Parathyroid adenoma (tissue), 2 donors: Measurements from ENCODE around the gene ST6GALNAC5.

Source experiments
- H2AFZ ChIP-seq: fragments of 300-600 bp; sonication (generic); one replicate; pipeline ENCODE4 v1.7.0; 2017; ENCODE audit warnings: antibody characterized with exemption, mild to moderate bottlenecking
- H3K27ac ChIP-seq: fragments of 300-600 bp; sonication (generic); one replicate; pipeline ENCODE4 v1.7.0; 2017
- H3K27me3 ChIP-seq: fragments of 300-600 bp; sonication (generic); one replicate; pipeline ENCODE4 v1.7.0; 2017; ENCODE audit warnings: low read length; ENCODE audit not compliant: control insufficient read depth, insufficient read depth
- H3K36me3 ChIP-seq: fragments of 300-600 bp; sonication (generic); one replicate; pipeline ENCODE4 v1.7.0; 2017; ENCODE audit warnings: low read length; ENCODE audit not compliant: control insufficient read depth, insufficient read depth
- H3K4me1 ChIP-seq: fragments of 300-600 bp; sonication (generic); one replicate; pipeline ENCODE4 v1.7.0; 2017; ENCODE audit warnings: control low read depth
- H3K4me2 ChIP-seq: fragments of 300-600 bp; sonication (generic); one replicate; pipeline ENCODE4 v1.7.0; 2017; ENCODE audit warnings: low read length
- H3K4me3 ChIP-seq: fragments of 300-600 bp; sonication (generic); one replicate; pipeline ENCODE4 v1.7.0; 2017; ENCODE audit warnings: low read depth, low read length
- H3K79me2 ChIP-seq: fragments of 300-600 bp; sonication (generic); one replicate; pipeline ENCODE4 v1.7.0; 2017; ENCODE audit warnings: control low read depth
- H3K9ac ChIP-seq: fragments of 300-600 bp; sonication (generic); one replicate; pipeline ENCODE4 v1.7.0; 2017; ENCODE audit warnings: mild to moderate bottlenecking
- H3K9me3 ChIP-seq: fragments of 300-600 bp; sonication (generic); one replicate; pipeline ENCODE4 v1.7.0; 2017; ENCODE audit warnings: low read length; ENCODE audit not compliant: control insufficient read depth
- TF ChIP-seq, protein P1 (sequence below): fragments of 300-600 bp; sonication (generic); IDR thresholded peaks from one replicate; pipeline ENCODE4 v1.7.0; 2017; ENCODE audit warnings: antibody characterized with exemption, mild to moderate bottlenecking
- donor health status: primary hyperparathyroidism.

Gene ST6GALNAC5

GRCh38 chr1:77031106-77031662 lies 163.9 kb downstream of the ST6GALNAC5 start:
- Histone ChIP-seq H3K79me2 (no peaks in the 10 kb centered on the region), H2AFZ (no peak overlapping the region), H3K9ac (no peak overlapping the region), H3K27ac (no peak overlapping the region), H3K4me2 (no peak overlapping the region), H3K9me3 (no peaks in the 10 kb centered on the region), H3K4me3 (no peak overlapping the region), H3K36me3 (no peaks in the 10 kb centered on the region), H3K4me1 (no peaks in the 10 kb centered on the region), H3K27me3 (no peaks in the 10 kb centered on the region)
- TF ChIP-seq, protein P1, sequence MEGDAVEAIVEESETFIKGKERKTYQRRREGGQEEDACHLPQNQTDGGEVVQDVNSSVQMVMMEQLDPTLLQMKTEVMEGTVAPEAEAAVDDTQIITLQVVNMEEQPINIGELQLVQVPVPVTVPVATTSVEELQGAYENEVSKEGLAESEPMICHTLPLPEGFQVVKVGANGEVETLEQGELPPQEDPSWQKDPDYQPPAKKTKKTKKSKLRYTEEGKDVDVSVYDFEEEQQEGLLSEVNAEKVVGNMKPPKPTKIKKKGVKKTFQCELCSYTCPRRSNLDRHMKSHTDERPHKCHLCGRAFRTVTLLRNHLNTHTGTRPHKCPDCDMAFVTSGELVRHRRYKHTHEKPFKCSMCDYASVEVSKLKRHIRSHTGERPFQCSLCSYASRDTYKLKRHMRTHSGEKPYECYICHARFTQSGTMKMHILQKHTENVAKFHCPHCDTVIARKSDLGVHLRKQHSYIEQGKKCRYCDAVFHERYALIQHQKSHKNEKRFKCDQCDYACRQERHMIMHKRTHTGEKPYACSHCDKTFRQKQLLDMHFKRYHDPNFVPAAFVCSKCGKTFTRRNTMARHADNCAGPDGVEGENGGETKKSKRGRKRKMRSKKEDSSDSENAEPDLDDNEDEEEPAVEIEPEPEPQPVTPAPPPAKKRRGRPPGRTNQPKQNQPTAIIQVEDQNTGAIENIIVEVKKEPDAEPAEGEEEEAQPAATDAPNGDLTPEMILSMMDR, result no peak

DNA sequence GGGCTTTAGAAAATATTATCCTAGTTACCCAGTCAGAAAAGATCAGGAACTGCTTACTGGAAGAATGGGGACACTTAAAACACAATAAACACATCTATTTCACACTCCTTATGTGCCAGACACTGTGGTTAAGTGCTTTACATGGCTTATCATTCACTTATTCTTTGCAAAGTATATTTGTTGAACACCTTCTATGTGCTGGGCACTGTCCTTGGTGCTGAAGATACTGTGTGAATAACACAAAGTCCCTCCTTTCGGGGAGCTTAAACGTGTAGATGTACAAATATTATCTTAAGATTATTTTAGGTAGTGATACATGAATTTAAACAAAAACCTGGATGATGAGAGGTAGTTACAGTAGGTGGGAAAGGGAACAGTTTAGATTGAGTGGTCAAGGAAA lies 169.3 kb downstream of the ST6GALNAC5 start:
- no peak overlapping the region for H3K4me3 ChIP-seq
- no peak overlapping the region for H3K4me2 ChIP-seq
- no peaks in the 10 kb centered on the region for H3K9me3 ChIP-seq
- H3K9ac ChIP-seq, result no peak overlapping the region
- H3K27me3 ChIP-seq, result no peaks in the 10 kb centered on the region
- H3K4me1 ChIP-seq, result no peaks in the 10 kb centered on the region
- no peak overlapping the region for H2AFZ ChIP-seq
- H3K27ac ChIP-seq, result no peak overlapping the region
- H3K36me3 ChIP-seq, result no peaks in the 10 kb centered on the region
- TF ChIP-seq, protein P1, result no peak
- H3K79me2 ChIP-seq, result no peaks in the 10 kb centered on the region

DNA sequence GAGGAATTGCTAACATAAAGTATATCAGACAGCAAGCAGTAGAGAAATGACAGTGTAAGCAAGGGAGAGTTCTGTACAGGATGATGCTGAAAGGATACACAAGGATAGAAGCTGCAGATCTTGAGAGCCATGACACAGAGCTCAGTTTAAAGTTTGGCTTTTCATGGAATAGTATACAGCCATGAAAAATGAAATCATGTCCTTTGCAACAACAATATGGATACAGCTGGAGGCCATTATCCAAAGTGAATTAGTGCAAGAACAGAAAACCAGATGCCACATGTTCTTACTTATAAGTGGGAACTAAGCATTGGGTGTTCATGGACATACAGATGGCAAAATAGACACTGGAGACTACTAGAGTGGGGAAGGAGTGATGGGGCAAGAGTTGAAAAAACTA lies 169.8 kb downstream of the ST6GALNAC5 start:
- Histone ChIP-seq H2AFZ (no peak overlapping the region), H3K4me1 (no peaks in the 10 kb centered on the region), H3K79me2 (no peaks in the 10 kb centered on the region), H3K27me3 (no peaks in the 10 kb centered on the region), H3K9ac (no peak overlapping the region), H3K4me2 (no peak overlapping the region), H3K4me3 (no peak overlapping the region), H3K36me3 (no peaks in the 10 kb centered on the region), H3K27ac (no peak overlapping the region), H3K9me3 (no peaks in the 10 kb centered on the region)
- TF ChIP-seq, protein P1, result no peak

DNA sequence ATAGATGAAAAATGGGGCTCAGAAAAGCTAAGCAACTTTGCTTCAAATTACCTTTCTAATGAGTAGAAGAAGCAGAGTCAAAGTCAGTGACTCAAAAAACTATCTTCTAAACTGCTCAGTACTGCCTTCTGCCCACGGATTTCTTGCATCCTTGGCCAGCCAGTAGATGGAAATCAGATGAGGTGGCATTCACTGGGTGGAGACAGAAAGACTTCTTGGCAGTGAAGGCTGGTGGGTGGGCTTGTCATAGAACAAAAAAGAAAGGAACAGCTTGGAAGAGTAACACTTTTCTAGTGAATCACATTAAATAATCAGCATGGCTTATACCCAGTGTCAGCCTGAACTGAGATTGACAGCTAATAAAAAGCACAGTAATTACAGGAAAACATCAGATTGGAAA lies 170.7 kb downstream of the ST6GALNAC5 start:
- Histone ChIP-seq H3K4me2 (no peak overlapping the region), H3K4me1 (no peaks in the 10 kb centered on the region), H3K79me2 (no peaks in the 10 kb centered on the region), H3K9ac (no peak overlapping the region), H3K27ac (no peak overlapping the region), H3K9me3 (no peaks in the 10 kb centered on the region), H3K36me3 (no peaks in the 10 kb centered on the region), H3K27me3 (no peaks in the 10 kb centered on the region), H3K4me3 (no peak overlapping the region), H2AFZ (no peak overlapping the region)
- TF ChIP-seq, protein P1, result no peak

DNA sequence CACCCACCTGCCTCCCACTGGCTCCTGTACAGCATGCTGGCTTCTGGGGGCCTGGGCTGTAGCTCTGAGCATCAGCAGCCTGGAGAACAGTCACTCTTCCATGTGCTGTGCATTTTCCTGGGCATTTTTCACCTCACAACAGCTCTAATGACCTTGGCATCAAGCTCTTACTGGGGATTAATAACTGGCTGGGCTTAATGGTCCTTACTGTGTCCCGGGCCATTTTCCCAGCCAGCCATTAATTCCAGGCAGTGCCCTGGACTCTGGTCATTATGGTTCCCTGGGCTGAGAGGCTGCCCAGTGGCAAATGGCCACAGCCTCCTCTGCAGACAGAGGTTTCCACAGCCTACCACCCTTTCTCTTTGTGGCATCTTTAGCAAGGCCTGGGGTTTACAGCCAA lies 171.8 kb downstream of the ST6GALNAC5 start:
- H3K36me3 ChIP-seq, result no peaks in the 10 kb centered on the region
- no peaks in the 10 kb centered on the region for H3K79me2 ChIP-seq
- no peaks in the 10 kb centered on the region for H3K9me3 ChIP-seq
- H3K27me3 ChIP-seq, result no peaks in the 10 kb centered on the region
- H3K4me2 ChIP-seq, result no peak overlapping the region
- H2AFZ ChIP-seq, result no peak overlapping the region
- H3K27ac ChIP-seq, result no peak overlapping the region
- H3K9ac ChIP-seq, result no peak overlapping the region
- H3K4me1 ChIP-seq, result no peaks in the 10 kb centered on the region
- H3K4me3 ChIP-seq, result no peak overlapping the region
- TF ChIP-seq, protein P1, result no peak
